GM21381 (cell line): Measurements from ENCODE around the gene MINAR1.
"Not testable (repeated sequence)": the region's sequence is repeated elsewhere in the genome, so short reads cannot be mapped to it uniquely, and the experiment has no call there.

Source experiments
- ATAC-seq: cut with Tn5 transposase; IDR thresholded peaks from one replicate; pipeline ENCODE4 v1.9.1; 2021; ENCODE audit warnings: mild to moderate bottlenecking, moderate library complexity; ENCODE audit not compliant: unreplicated experiment

MINAR1 gene

GRCh38 chr15:79431636-79432344 is at the start of gene MINAR1:
MINAR1 (plus strand) TSS chr15:79432336; CDS start chr15:79456148, 23,812 bp downstream.
- ATAC-seq = no peak

- ATAC-seq = no peak
These were observed 37.9 kb upstream of the MINAR1 start for GRCh38 chr15:79394231-79394630.

GRCh38 chr15:79396850-79397249 is 35.3 kb upstream of the MINAR1 start:
- no peak for ATAC-seq

- no peak for ATAC-seq
These were observed 34.7 kb upstream of the MINAR1 start for GRCh38 chr15:79397269-79397910.

GRCh38 chr15:79399606-79400005 is 32.5 kb upstream of the MINAR1 start:
- ATAC-seq = no peak

- ATAC-seq = no peak
These were observed 31.5 kb upstream of the MINAR1 start for GRCh38 chr15:79400650-79401049.

GRCh38 chr15:79401301-79401700 is 30.8 kb upstream of the MINAR1 start:
- no peak for ATAC-seq

GRCh38 chr15:79402136-79402535 is 30.0 kb upstream of the MINAR1 start:
- ATAC-seq = no peak

- ATAC-seq = no peak
These were observed 28.6 kb upstream of the MINAR1 start for GRCh38 chr15:79403501-79403900.

GRCh38 chr15:79406210-79406609 is 25.9 kb upstream of the MINAR1 start:
- no peak for ATAC-seq

GRCh38 chr15:79408041-79408440 is 24.1 kb upstream of the MINAR1 start:
- ATAC-seq = no peak

- no peak for ATAC-seq
These were observed 21.9 kb upstream of the MINAR1 start for GRCh38 chr15:79410237-79410636.

- ATAC-seq = no peak
These were observed 20.1 kb upstream of the MINAR1 start for GRCh38 chr15:79412010-79412409.

GRCh38 chr15:79412429-79412828 is 19.7 kb upstream of the MINAR1 start:
- ATAC-seq = no peak

GRCh38 chr15:79416876-79417275 is 15.3 kb upstream of the MINAR1 start:
- ATAC-seq = no peak

- no peak for ATAC-seq
These were observed 13.3 kb upstream of the MINAR1 start for GRCh38 chr15:79418693-79419279.

GRCh38 chr15:79425591-79426295 is 6.4 kb upstream of the MINAR1 start:
- no peak for ATAC-seq

GRCh38 chr15:79426899-79427298 is 5.2 kb upstream of the MINAR1 start:
- ATAC-seq = not testable (repeated sequence)

GRCh38 chr15:79427781-79428598 is 4.1 kb upstream of the MINAR1 start:
- ATAC-seq = no peak

- no peak for ATAC-seq
These were observed 1.1 kb upstream of the MINAR1 start for GRCh38 chr15:79430901-79431635.
